GM19467 (cell line): ENCODE results near the gene RAPH1.
A peak's percentile ranks its signal among the peaks of the same experiment; 100 is the strongest.
"Not testable (repeated sequence)": the region's sequence is repeated elsewhere in the genome, so short reads cannot be mapped to it uniquely, and the experiment has no call there.

Experiments used
- ATAC-seq: cut with Tn5 transposase; IDR thresholded peaks from one replicate; pipeline ENCODE4 v1.9.1; 2021; ENCODE audit warnings: mild to moderate bottlenecking, moderate library complexity; ENCODE audit not compliant: unreplicated experiment

The RAPH1 gene

DNA sequence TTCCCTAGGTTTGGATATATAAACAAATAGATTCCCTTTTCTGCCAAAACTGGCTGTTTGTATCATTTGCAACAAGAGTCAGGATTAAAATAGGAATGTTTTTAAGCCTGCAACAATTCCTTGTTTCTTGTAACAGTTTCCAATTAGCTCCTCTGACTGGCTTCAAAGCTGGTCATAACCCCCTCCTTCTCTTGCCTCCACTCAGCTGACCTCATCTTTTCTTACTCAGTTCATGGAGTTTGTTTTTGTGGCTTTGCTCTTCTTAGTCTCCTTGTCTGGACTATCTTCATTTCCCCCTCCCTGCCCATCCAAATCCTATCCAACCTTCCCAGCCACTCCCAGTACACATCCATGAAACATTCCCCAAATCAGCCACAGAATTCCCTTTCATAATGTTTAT lies 14.3 kb upstream of the RAPH1 start:
- no peak for ATAC-seq

DNA sequence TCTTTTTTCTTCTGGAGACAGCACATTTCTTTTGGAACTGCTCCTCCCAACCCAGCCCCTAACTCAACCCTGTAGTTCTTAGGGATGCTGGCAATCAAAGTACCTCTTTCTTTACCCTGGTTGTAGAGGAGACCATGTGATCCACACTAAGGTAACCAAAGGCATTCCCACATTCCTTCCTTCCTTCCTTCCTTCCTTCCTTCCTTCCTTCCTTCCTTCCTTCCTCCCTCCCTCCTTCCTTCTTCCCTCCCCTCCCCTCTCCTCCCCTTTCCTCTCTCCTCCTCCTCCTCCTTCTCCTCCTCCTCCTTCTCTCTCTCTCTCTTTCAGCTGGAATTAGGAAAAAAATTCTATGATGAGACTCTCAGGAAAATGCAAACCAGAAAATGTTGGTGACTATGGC lies 13.8 kb upstream of the RAPH1 start:
- no peak for ATAC-seq

DNA sequence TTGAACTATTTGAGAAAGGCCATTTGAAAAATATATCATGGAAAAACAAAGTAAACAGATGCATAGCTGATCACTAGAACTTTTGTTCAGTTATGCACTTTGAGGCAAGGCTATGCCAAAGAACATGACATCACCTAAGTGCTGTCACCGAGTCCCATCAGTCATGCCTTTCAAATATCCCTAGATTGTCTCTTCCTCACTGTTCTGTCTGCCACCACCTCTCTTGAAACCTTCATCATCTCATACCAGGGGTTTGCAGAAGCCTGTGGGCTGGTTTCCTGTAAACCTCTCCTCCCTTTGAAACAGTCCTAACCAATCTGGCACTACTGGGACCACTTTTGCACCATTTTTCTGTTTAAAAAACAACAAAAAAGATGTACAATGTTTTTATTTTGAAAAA lies 12.3 kb upstream of the RAPH1 start:
- no peak for ATAC-seq

DNA sequence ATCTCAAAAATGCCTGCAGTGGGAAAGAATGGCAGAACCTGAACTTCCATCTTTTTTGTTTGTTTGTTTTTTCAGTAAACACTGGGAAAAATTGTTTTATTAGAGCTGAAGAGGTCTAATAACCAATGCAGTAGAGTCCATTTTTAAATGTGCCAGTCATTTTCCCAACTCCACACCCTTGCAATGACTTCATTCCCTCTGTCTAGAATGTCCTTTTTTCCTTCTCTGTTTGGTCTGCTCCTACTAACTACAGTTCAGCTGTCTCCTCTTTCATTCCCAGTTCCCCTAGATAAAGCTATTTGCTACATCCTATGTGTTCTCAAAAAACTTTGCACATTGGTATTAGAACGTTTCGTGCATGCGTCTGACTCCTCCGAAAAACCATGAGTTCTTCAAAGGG lies 9.3 kb upstream of the RAPH1 start:
- no peak for ATAC-seq

DNA sequence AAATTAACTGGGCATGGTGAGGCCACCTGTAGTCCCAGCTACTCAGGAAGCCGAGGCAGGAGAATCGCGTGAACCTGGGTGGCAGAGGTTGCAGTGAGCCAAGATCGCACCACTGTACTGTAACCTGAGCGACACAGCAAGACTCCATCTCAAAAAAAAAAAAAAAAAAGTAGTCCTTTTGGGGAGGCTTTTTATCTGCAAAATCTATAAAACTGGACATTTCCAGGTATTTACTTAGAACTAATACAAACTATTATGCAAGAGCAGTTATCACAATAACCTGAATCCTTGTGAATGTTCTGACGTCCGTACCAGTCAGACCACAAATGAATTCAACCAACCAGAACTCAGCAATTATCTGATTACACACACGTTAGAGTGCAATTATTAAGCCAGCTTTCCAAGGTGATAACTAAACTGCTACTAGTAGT lies 8.8 kb upstream of the RAPH1 start:
- no peak for ATAC-seq

DNA sequence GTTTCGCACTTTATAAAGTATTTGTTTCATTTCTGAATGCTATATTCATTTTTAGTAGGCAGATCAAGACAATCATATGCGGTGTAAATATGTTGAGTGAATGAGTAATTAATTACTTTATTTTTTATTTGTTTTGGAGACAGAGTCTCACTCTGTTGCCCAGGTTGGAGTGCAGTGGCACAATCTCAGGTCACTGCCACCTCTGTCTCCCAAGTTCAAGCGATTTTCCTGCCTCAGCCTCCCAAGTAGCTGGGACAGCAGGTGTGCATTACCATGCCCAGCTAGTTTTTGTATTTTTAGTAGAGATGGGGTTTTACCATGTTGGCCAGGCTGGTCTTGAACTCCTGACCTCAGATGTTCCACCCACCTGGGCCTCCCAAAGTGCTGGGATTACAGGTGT lies 5.5 kb upstream of the RAPH1 start:
- not testable (repeated sequence) for ATAC-seq

DNA sequence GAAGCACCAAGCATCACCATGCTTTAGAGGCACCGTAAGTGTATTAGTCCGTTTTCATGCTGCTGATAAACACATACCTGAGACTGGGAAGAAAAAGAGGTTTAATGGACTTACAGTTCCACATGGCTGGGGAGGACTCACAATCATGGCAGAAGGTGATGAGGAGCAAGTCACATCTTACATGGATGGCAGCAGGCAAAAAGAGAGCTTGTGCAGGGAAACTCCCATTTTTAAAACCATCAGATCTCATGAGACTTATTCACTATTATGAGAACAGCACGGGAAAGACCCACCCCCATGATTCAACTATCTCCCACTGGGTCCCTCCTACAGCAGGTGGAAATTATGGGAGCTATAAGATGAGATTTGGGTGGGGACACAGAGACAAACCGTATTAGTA lies 3.1 kb upstream of the RAPH1 start:
- not testable (repeated sequence) for ATAC-seq

DNA sequence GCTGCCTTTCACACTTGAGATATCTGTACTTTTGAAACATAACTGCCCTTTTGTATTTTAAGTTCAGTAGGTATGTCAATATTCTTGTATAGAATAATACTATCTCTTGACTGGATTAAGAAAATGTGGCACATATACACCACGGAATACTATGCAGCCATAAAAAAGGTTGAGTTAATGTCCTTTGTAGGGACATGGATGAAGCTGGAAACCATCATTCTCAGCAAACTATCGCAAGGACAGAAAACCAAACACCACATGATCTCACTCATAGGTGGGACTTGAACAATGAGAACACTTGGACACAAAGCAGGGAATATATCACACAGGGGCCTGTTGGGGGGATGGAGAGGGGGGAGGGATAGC lies 1.5 kb upstream of the RAPH1 start:
- not testable (repeated sequence) for ATAC-seq

DNA sequence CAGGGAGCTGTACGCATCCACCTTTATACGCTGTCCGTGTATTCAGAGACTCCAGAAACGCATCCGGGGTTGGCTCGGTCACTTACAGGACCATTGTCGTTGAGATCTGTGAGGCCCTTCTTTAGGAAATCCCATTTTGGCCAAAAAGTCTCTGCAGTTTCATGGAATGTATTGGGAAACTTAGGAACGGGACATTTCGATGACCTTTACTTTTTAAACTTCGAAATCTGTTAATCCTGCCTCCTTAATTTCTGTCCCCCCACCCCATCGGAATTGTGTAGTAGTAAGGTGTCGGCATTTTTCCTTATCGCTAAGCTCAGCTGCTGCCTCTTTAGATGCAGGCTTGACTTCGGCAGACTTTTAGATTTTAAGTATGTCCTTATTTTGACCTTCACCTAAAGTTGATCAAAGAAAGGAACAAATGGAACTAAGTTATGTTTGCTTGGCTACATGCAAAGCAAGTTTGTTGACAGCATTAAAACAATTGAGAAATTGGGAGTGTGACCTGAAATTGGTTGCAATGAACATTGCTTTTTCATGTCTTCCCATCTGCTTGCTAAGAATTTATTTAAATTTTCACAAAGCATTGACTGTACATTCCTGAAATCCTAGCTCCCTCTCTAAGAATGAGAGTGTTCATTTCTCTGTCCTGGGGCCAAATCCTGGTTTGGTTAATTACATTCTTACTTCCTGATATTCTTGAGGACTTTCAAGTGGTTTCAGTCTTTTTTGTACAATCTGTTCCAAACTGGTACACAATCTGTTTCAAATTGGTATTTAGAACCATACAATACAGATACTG lies 884 bp upstream of the RAPH1 start:
- peak; percentile 7 for ATAC-seq

DNA sequence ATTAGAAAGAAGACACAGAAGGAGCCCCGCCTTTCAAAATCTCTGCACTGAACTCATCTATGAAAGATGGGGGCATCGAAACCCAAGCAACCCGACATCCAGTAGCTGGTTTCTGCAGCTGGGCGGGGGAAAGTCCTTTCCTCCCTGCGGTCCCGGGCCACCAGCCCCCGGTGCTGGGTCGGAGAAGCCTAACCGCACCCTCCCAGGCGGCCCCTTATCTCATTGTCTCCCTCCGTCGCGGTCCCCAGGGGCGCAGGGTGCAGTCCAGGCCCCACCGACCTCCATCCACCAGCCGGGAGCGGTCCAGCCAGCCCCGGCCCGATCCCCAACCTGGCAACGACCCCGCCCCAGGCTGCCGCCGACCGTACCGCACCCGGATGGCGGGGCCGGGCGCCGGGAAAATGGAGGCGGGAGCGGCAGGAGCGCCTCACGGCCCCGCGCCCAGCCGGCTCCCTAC lies 452 bp downstream of the RAPH1 start:
- ATAC-seq = peak; percentile 36

DNA sequence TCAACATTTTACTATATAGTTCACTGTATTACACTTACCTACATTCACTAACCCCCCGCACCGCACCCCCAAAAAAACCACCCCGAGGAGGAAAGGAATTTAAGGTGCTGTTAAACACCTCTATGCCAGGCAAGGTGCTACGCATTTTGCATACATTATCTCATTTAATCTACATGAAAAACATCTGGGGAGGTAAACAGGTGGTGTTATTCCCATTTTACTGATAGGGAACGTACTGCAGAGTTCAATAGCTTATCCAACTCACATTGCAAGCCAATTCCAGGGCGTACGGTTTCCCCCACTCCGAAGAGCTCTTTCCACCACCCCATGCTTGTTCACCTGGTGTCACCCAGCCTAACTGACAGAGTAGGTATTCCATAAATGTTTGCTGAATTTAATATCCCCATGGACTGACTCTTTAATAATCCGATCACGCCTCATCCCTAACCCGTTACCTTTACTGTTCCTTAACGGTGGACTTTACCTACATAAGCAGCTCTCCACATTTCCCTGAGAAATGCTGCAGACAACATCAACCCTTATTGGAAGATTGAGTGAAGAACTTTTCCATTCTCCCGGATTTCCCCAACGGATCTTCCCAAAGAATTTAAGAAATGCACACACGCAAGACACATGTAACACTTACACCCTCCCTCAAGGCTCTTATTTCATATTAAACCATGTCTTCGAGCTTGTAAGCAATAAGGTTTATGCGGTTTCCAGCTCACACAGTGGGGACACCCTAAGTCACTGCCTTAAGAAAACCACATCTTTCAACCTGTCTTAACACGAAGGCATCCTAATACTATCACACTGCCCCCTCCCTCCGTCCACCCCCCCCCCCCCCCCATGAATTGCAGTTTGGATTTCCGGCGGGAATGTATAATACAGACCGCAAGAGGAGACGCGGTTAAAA lies 1.2 kb downstream of the RAPH1 start:
- ATAC-seq = no peak

DNA sequence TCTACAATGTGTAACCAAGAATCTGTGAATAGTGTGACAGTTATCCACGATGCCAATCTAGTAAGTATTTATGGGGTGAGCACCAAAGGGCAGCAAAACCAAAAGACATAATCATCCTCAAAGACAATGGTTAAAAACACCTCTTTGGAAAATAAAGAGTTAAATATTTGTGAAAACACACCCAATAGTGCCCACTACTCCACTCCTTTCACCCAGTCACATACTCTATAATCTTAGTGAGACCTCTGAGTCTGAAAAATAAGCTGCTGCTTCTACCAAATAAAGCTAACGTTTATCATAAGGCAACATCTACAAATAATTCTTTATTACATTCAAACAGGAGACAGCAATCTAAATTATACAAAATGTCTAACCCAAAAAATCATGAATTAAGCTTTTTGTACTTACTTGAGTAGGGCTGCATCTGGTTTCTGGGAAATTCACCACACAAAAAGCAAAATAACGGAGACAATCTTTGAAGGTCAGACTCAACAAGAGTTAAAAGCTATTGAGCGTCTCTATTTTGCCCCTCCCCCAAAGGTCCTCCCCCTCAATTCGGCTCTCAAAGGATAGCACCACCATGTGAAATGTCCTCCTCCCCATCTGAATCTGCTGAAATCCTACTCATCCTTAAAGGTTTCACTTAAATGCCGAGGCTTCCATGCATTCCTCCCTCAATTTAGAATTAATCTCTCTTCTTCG lies 2.0 kb downstream of the RAPH1 start:
- no peak for ATAC-seq

DNA sequence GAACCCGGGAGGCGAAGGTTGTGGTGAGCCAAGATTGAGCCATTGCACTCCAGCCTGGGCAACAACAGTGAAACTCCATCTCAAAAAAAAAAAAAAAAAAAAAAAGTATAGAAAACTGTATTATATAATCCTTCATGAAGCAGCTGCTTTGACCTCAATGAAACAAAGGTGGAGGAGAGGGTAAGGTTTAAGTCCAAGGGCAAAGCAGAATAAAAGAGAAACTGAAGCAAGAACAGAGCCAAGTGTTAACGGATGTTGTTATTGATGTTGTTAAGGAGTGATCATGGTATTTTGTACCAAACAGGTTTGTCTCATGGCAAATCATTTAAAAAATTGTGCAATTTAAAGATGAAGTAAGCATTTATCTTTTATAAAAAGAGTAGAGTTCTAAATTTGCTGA lies 7.4 kb downstream of the RAPH1 start:
- no peak for ATAC-seq

DNA sequence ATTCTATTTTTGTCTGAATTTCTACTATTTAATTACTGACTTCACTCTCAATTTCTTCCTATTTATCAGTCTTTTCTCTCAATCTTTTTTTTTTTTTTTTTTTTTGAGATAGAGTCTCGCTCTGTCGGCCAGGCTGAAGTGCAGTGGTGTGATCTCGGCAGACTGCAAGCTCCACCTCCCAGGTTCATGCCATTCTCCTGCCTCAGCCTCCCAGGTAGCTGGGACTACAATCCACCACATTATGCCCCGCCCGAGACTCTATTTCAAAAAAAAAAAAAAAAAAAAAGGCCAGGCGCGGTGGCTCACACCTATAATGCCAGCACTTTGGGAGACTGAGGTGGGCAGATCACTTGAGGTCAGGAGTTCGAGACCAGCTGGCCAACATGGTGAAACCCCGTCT lies 21.8 kb downstream of the RAPH1 start:
- ATAC-seq = not testable (repeated sequence)

DNA sequence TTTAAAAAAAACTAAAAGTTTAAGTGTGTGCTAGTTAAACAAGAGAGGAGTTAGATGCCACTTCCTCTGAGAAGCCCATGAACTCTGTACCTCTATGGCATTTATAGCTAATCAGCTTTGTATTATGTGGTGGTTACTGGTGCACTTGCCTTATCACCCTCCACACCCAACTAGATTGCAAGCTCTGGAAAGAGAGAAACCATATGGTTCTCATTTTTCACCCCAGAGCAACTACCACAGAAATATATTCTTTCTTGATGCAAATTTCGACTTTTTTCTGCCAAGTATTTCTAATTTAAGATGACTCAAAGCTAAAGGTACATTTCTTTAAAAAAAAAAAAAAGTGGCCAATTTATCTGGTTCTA lies 24.2 kb downstream of the RAPH1 start:
- ATAC-seq = no peak

DNA sequence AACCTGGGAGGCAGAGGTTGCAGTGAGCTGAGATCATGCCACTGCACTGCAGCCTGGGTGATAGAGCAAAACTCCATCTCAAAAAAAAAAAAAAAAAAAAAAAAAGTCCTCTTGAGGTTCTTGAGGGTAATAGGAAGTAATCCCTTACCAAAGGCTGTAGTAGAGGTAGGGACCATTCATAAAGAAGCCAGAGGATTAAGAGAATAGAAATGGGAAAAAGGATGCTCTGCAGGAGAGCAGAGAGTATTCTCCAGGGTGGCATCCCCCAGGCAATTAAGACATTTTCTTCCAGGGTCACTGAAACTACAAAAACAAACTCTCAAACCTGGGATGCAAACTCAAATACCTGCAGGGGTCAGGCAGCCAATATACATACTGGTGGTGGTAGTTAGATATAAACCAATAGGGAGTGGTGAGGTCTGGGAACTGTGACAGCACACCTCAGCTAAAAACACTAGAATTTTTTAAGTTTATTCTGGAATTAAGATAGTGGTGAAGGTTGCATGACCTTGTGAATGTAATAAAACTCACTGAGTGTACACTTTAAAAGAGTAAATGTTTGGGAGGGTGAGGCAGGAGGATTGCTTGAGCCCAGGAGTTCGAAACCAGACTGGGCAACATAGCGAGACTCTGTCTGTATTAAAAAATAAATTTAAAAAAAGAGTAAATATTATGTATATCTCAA lies 24.7 kb downstream of the RAPH1 start:
- no peak for ATAC-seq

DNA sequence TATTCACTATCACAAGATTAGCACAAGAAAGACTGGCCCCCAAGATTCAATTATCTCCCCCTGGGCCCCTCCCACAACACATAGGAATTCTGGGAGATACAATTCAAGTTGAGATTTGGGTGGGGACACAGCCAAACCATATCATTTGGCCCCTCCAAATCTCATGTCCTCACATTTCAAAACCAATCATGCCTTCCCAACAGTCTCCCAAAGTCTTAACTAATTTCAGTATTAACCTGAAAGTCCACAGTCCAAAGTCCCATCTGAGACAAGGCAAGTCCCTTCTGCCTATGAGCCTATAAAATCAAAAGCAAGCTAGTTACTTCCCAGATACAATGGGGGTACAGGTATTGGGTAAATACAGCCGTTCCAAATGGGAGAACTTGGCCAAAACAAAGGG lies 31.6 kb downstream of the RAPH1 start:
- ATAC-seq = not testable (repeated sequence)

DNA sequence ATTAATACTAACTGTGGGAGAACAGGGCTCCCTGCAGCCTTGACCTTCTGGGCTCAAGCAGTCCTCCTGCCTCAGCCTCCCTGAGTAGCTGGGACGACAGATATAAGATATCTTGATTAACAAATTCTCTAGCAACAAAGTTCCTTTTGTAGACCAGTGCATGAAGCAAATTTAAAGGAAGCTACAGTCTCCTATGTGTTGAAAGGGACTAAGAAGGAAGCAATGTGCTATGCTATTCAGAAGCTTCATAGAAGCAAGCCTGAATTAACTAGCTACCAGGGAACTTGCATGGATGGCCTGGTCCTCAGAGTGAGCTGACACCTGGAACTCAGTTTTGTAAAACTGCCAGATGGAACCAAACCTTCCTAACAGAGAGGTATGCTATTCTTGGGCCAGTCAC lies 33.2 kb downstream of the RAPH1 start:
- ATAC-seq = no peak

DNA sequence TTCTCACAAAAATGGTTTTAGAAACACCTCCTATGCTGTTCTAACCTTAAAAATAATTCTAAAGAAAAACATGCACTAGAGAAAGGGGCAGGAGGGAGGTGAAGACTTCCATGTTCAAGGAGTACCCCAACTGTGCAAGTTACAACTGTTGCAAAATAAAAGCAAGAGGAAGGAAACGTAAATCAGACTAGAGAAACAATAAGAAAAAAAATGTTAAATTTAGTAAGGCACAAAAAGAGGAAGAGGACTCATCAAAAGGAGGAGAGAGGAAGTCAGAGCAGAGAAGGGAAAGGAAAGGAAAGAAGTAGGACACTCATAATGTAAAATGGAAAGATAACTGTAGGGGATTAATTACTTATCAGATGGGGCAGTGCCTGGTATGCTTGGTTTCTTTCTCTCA lies 34.1 kb downstream of the RAPH1 start:
- no peak for ATAC-seq

DNA sequence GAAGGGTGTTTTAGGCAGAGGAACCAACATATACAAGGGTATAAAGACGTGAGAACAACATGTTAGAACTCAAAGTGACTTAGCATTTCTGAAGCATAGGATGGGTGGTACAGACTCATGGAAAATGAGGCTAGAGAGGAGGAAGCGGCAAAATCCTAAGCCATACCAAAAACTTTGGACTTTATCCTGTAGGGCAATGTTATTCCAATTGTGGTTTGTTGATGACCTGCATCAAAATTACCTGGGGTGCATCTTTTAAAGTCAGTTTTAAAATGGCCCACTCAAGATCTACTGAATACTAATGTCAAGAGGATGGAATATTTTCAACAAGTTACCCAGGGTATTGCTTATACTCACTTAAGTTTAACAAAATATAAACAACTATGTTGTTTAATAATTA lies 34.8 kb downstream of the RAPH1 start:
- no peak for ATAC-seq

DNA sequence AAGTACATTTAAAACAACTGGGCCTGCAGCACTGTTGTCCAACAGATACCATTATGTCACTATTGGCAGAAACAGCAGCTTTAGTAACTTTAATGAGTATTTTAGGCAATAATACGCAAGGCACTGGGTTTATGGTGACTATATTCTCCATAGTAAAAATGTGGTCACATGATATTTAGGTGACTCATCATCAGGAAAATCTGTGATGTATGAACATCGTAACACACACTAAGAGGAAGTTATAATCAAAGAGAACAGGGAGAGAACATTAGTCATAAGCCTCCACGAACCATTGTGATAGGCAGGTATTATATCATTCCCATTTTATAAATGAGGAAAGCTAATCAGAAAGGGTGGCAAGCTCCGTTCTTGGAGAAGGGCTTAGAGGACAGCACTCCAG lies 36.9 kb downstream of the RAPH1 start:
- no peak for ATAC-seq
